HCT116 (cell line): ENCODE results near the gene MRPL18. TPM values are rescaled to one million over a fixed set of nuclear protein-coding genes. Genes with fewer than 3 reads are reported as not detected.

Experiments
- ATAC-seq: fragments of 200-7000 bp; cut with Tn5 transposase; 2 replicates; pipeline ENCODE4 v1.9.1; 2020; ENCODE audit warnings: mild to moderate bottlenecking, moderate library complexity
- BruUV-seq: library from RNA; stranded (reverse); fragments of 400-500 nt; replicated peaks from 2 replicates; lab custom pipeline; 2021; lab: Mats Ljungman, UMichigan
- CTCF ChIA-PET: fragments of 300-600 bp; sonication (Branson Sonifier 250); formaldehyde crosslinking; loops from one replicate; lab custom pipeline; 2021; ENCODE audit warnings: antibody characterized with exemption; lab: Charles Lee
- POLR2A ChIA-PET: fragments of 300-600, 350-600 bp; sonication (Branson Sonifier 250); formaldehyde crosslinking; loops from one replicate; lab custom pipeline; 2021; ENCODE audit warnings: antibody characterized with exemption; lab: Charles Lee
- RAD21 ChIA-PET, 2 experiments: fragments of 300-600 bp; sonication (Branson Sonifier 250); formaldehyde crosslinking; loops; one replicate each; lab custom pipeline; 2023; ENCODE audit warnings: low total read pairs in 2 of 2; ENCODE audit not compliant: uncharacterized antibody in 2 of 2, unreplicated experiment in 2 of 2, low non-redundant PET in 1 of 2; lab: Charles Lee
- DNase-seq: peaks from one replicate; pipeline ENCODE4 v3.0.0-alpha.2; 2010; ENCODE audit warnings: low read depth, low spot score
- H2AFZ ChIP-seq: fragments of 200-600 bp; shearing (Covaris generic), sonication (generic); 2 replicates; pipeline ENCODE4 v1.6.1; 2017; ENCODE audit warnings: low read depth, mixed run types, mixed read lengths, antibody characterized with exemption, low read length; ENCODE audit not compliant: poor library complexity, severe bottlenecking
- H3K27ac ChIP-seq: 2 replicates; pipeline ENCODE4 v1.5.1; 2012; ENCODE audit warnings: low read depth, low read length
- H3K27me3 ChIP-seq: fragments of 200-600 bp; sonication (generic); 2 replicates; pipeline ENCODE4 v1.6.1; 2016; ENCODE audit warnings: mixed run types, low read length, mixed read lengths; ENCODE audit not compliant: insufficient read depth
- H3K36me3 ChIP-seq, 2 experiments: fragments of 200-500 bp in 1 of 2; fragments of 200-600 bp in 1 of 2; sonication (Bioruptor generic) in 1 of 2; sonication (generic) in 1 of 2; 2 replicates each; pipeline versions ENCODE4 v1.5.1 to v1.6.1; 2014 to 2016; ENCODE audit warnings: low read length in 2 of 2, inconsistent platforms in 1 of 2, mixed read lengths in 1 of 2, mixed run types in 1 of 2; ENCODE audit not compliant: insufficient read depth in 2 of 2, control insufficient read depth in 1 of 2
- H3K4me1 ChIP-seq, 2 experiments: fragments of 200-600 bp in 1 of 2; sonication (generic) in 1 of 2; 2 replicates each; pipeline versions ENCODE4 v1.5.1 to v1.6.1; 2012 to 2017; ENCODE audit warnings: low read length in 2 of 2, inconsistent platforms in 1 of 2, mild to moderate bottlenecking in 1 of 2, mixed read lengths in 1 of 2, mixed run types in 1 of 2, moderate library complexity in 1 of 2; ENCODE audit not compliant: insufficient read depth in 2 of 2, control insufficient read depth in 1 of 2
- H3K4me2 ChIP-seq: fragments of 200-600 bp; sonication (generic); 2 replicates; pipeline ENCODE4 v1.6.1; 2017; ENCODE audit warnings: mixed run types, low read length, mixed read lengths
- H3K4me3 ChIP-seq, 2 experiments: fragments of 200-600 bp in 1 of 2; sonication (generic) in 1 of 2; replicated peaks in 1 of 2; 2 replicates each; pipeline ENCODE4 v1.5.1; 2011 to 2016; ENCODE audit warnings: low read length in 2 of 2, control low read depth in 1 of 2, low read depth in 1 of 2, mild to moderate bottlenecking in 1 of 2, mixed read lengths in 1 of 2, mixed run types in 1 of 2
- H3K79me2 ChIP-seq: fragments of 200-600 bp; sonication (generic); 2 replicates; pipeline ENCODE4 v1.6.1; 2017; ENCODE audit warnings: mild to moderate bottlenecking, mixed run types, low read length, moderate library complexity, mixed read lengths; ENCODE audit not compliant: insufficient read depth
- H3K9ac ChIP-seq: fragments of 200-600 bp; sonication (generic); 2 replicates; pipeline ENCODE4 v1.6.1; 2016; ENCODE audit warnings: low read length, mixed read lengths
- H3K9me2 ChIP-seq: fragments of 200-600 bp; sonication (generic), shearing (Covaris generic); 2 replicates; pipeline ENCODE4 v1.6.1; 2017; ENCODE audit warnings: mixed run types, mild to moderate bottlenecking, moderate library complexity; ENCODE audit not compliant: insufficient read depth
- H3K9me3 ChIP-seq, 2 experiments: fragments of 200-500 bp in 1 of 2; fragments of 200-600 bp in 1 of 2; sonication (Bioruptor generic) in 1 of 2; sonication (generic) in 1 of 2; 2 replicates each; pipeline ENCODE4 v1.6.1; 2014 to 2017; ENCODE audit warnings: low read length in 2 of 2, mixed read lengths in 2 of 2, inconsistent platforms in 1 of 2, low read depth in 1 of 2, mild to moderate bottlenecking in 1 of 2, mixed run types in 1 of 2, moderate library complexity in 1 of 2; ENCODE audit not compliant: control insufficient read depth in 1 of 2, insufficient read depth in 1 of 2
- H4K20me1 ChIP-seq: fragments of 200-600 bp; sonication (generic), shearing (Covaris generic); 2 replicates; pipeline ENCODE4 v1.6.1; 2017; ENCODE audit warnings: mixed run types, mild to moderate bottlenecking, moderate library complexity; ENCODE audit not compliant: insufficient read depth
- ATF3 ChIP-seq: IDR thresholded peaks from 2 replicates; pipeline ENCODE4 v1.6.1; 2012
- CTCF ChIP-seq, 3 experiments: fragments of 200-600 bp in 1 of 3; sonication (generic) in 1 of 3; IDR thresholded peaks in 2 of 3; conservative IDR thresholded peaks in 1 of 3; 2 replicates each; pipeline ENCODE4 v1.5.1; 2012 to 2017; ENCODE audit warnings: low read depth in 2 of 3, low read length in 2 of 3, antibody characterized with exemption in 1 of 3, borderline replicate concordance in 1 of 3, control low read depth in 1 of 3, mild to moderate bottlenecking in 1 of 3, mixed read lengths in 1 of 3, mixed run types in 1 of 3, moderate library complexity in 1 of 3; ENCODE audit not compliant: insufficient read depth in 1 of 3
- RAD21 ChIP-seq: IDR thresholded peaks from 2 replicates; pipeline ENCODE4 v1.6.1; 2012; ENCODE audit warnings: low read depth, mild to moderate bottlenecking
- REST ChIP-seq: IDR thresholded peaks from 2 replicates; pipeline ENCODE4 v1.6.1; 2012; ENCODE audit warnings: low read depth
- SP1 ChIP-seq: IDR thresholded peaks from 2 replicates; pipeline ENCODE4 v1.6.1; 2012; ENCODE audit warnings: low read depth
- TCF7L2 ChIP-seq: IDR thresholded peaks from 2 replicates; pipeline ENCODE4 v1.7.0; 2011; ENCODE audit warnings: borderline replicate concordance, inconsistent platforms; ENCODE audit not compliant: insufficient read depth, insufficient read length; ENCODE audit errors: extremely low read depth
- ZNF274 ChIP-seq: fragments of 200-500 bp; sonication (Bioruptor generic); IDR thresholded peaks from 2 replicates; pipeline ENCODE4 v1.6.1; 2014; ENCODE audit warnings: mild to moderate bottlenecking, low read depth, low read length, inconsistent platforms
- intact Hi-C: fragments of 100-400 bp; cut with micrococcal nuclease; formaldehyde crosslinking; loops from 2 replicates; pipeline ENCODE4 v1.10.0; 2022
- total RNA-seq: library from RNA; stranded (reverse); gene quantifications from one replicate; pipeline ENCODE4 v1.2.1, GENCODE V29; 2021; ENCODE audit not compliant: unreplicated experiment

MRPL18 gene
- total RNA-seq, 1 experiment from 2014 or later = 106 TPM

GRCh38 chr6:159836718-159837490, 46.6 kb downstream of the MRPL18 start:
- no peak overlapping the region for H2AFZ ChIP-seq
- ChIA-PET CTCF (no interaction called here), RAD21 (interaction anchor here in 1 of 2 experiments (0.7 kb wide), 1 partner anchor 14 kb away, joined by 3 read pairs; no protein-coding TSS in a partner anchor), POLR2A (no interaction called here)
- no peak for ATAC-seq
- H3K9me2 ChIP-seq = no peaks in the 10 kb centered on the region
- no peak overlapping the region for H3K27ac ChIP-seq
- no TSS peak for BruUV-seq
- no peaks in the 10 kb centered on the region for H3K79me2 ChIP-seq
- no peak for DNase-seq
- H3K9me3 ChIP-seq = no peaks in the 10 kb centered on the region
- H3K36me3 ChIP-seq = no peaks in the 10 kb centered on the region
- no peak overlapping the region for H3K4me3 ChIP-seq
- TF ChIP-seq RAD21 = no peak
- no peak for TF ChIP-seq ATF3
- TF ChIP-seq SP1 = no peak
- TF ChIP-seq REST = no peak
- no peak for TF ChIP-seq TCF7L2
- no peak for TF ChIP-seq ZNF274
- TF ChIP-seq CTCF (IDR thresholded peaks at IDR 0.05 in 2 of 3, conservative IDR thresholded peaks at IDR 0.05 in 1 of 3; ENCODE audit: borderline replicate concordance in 1 of 3, insufficient read depth in 1 of 3, low read depth in 2 of 3, low read length in 2 of 3) = no peak
- H3K9ac ChIP-seq = no peak overlapping the region
- H4K20me1 ChIP-seq = no peaks in the 10 kb centered on the region
- no peaks in the 10 kb centered on the region for H3K27me3 ChIP-seq
- H3K4me2 ChIP-seq = no peak overlapping the region
- H3K4me1 ChIP-seq = peaks cover 0 to 5% of the 10 kb centered on the region in 2 experiments; a peak in 1 of 4 replicates
- intact Hi-C loops = no loop called here
